Thymus (tissue), 11 donors: ENCODE data around the gene ACTN4. TPM values are rescaled to one million over a fixed set of nuclear protein-coding genes. Genes with fewer than 3 reads are reported as not detected.
A peak's percentile ranks its signal among the peaks of the same experiment; 100 is the strongest.

Source experiments
- DNase-seq, 9 donors: peaks; one replicate each; pipeline ENCODE4 v3.0.0-alpha.2; 2013; ENCODE audit warnings: low spot score in 9 of 9, low read depth in 6 of 9, missing footprints in 1 of 9
- H3K27ac ChIP-seq, 2 donors: one replicate each; pipeline ENCODE4 v1.5.1; 2013; ENCODE audit warnings: control low read depth in 1 of 2, low read depth in 1 of 2, low read length in 1 of 2, mild to moderate bottlenecking in 1 of 2, moderate library complexity in 1 of 2
- H3K27me3 ChIP-seq, 2 donors: one replicate each; pipeline ENCODE4 v1.5.1; 2013; ENCODE audit warnings: low read length in 1 of 2; ENCODE audit not compliant: control insufficient read depth in 2 of 2, insufficient read depth in 1 of 2
- H3K36me3 ChIP-seq, 2 donors: one replicate each; pipeline ENCODE4 v1.5.1; 2013; ENCODE audit warnings: low read length in 1 of 2, mild to moderate bottlenecking in 1 of 2, moderate library complexity in 1 of 2; ENCODE audit not compliant: control insufficient read depth in 2 of 2, insufficient read depth in 2 of 2
- H3K4me1 ChIP-seq, 2 donors: one replicate each; pipeline ENCODE4 v1.5.1; 2013; ENCODE audit warnings: low read length in 2 of 2; ENCODE audit not compliant: control insufficient read depth in 2 of 2, insufficient read depth in 2 of 2
- H3K4me3 ChIP-seq, 2 donors: one replicate each; pipeline ENCODE4 v1.5.1; 2013; ENCODE audit warnings: low read length in 2 of 2, control low read depth in 1 of 2, mild to moderate bottlenecking in 1 of 2
- H3K9me3 ChIP-seq, 2 donors: one replicate each; pipeline ENCODE4 v1.5.1; 2013; ENCODE audit warnings: low read length in 1 of 2, mild to moderate bottlenecking in 1 of 2; ENCODE audit not compliant: control insufficient read depth in 2 of 2, insufficient read depth in 1 of 2
- WGBS: extraction: QIAGEN DNeasy Blood & Tissue Kit; methylation state at CpG from one replicate; pipeline ENCODE4 v1.1.7; 2013; 5-methylcytosine and 5-hydroxymethylcytosine counted together
- polyA plus RNA-seq: library from polyadenylated mRNA; stranded (reverse); fragments of 200-250 nt; gene quantifications from one replicate; pipeline ENCODE4 v1.2.3, GENCODE V29; 2013
- total RNA-seq: library from RNA; stranded (reverse); fragments of 120-200 nt; gene quantifications from one replicate; pipeline ENCODE4 v1.2.4, GENCODE V29; 2013
- donor health status: healthy.

Gene ACTN4
- total and polyA plus RNA-seq, 2 donors = 23.8 to 124 TPM

- no peak for DNase-seq
- Histone ChIP-seq H3K27me3 (no peaks in the 10 kb centered on the region), H3K27ac (no peak overlapping the region), H3K4me3 (no peak overlapping the region), H3K4me1 (peaks cover 2 to 12% of the 10 kb centered on the region in 2 donors), H3K36me3 (peaks cover 46 to 52% of the 10 kb centered on the region in 2 donors), H3K9me3 (no peaks in the 10 kb centered on the region)
- WGBS = 97% methylated on average over 16 of the region's 16 CpGs
Observed at GRCh38 chr19:38632476-38633213, 14.8 kb upstream of the ACTN4 start.

- DNase-seq = peak in 6 of 9 donors; percentile 29 to 75 (median 55)
- Histone ChIP-seq H3K36me3 (peaks cover 28 to 31% of the 10 kb centered on the region in 2 donors), H3K4me3 (no peak overlapping the region), H3K9me3 (no peaks in the 10 kb centered on the region), H3K27ac (no peak overlapping the region), H3K4me1 (peaks cover 2 to 12% of the 10 kb centered on the region in 2 donors), H3K27me3 (no peaks in the 10 kb centered on the region)
- 76% methylated on average over 17 of the region's 17 CpGs for WGBS
Observed at GRCh38 chr19:38634757-38635482, 12.5 kb upstream of the ACTN4 start.

- Histone ChIP-seq H3K4me1 (peaks cover 2 to 12% of the 10 kb centered on the region in 2 donors), H3K4me3 (no peak overlapping the region), H3K9me3 (no peaks in the 10 kb centered on the region), H3K27ac (no peak overlapping the region), H3K27me3 (no peaks in the 10 kb centered on the region), H3K36me3 (peaks cover 25 to 28% of the 10 kb centered on the region in 2 donors)
- DNase-seq = no peak
- WGBS = 95% methylated on average over 17 of the region's 17 CpGs
Observed at GRCh38 chr19:38635483-38636399, 11.7 kb upstream of the ACTN4 start.

GRCh38 chr19:38638461-38638860, 9.0 kb upstream of the ACTN4 start:
- H3K27ac ChIP-seq = no peak overlapping the region
- no peak overlapping the region for H3K4me3 ChIP-seq
- H3K4me1 ChIP-seq = peaks cover 2 to 12% of the 10 kb centered on the region in 2 donors
- no peaks in the 10 kb centered on the region for H3K27me3 ChIP-seq
- H3K36me3 ChIP-seq = peaks cover 11 to 17% of the 10 kb centered on the region in 2 donors
- no peaks in the 10 kb centered on the region for H3K9me3 ChIP-seq
- 98% methylated on average over 3 of the region's 3 CpGs for whole genome bisulfite sequencing
- no peak for DNase-seq

GRCh38 chr19:38639679-38640078, 7.8 kb upstream of the ACTN4 start:
- WGBS = 98% methylated on average over 2 of the region's 2 CpGs
- Histone ChIP-seq H3K27me3 (no peaks in the 10 kb centered on the region), H3K27ac (no peak overlapping the region), H3K4me1 (peaks cover 2 to 10% of the 10 kb centered on the region in 2 donors), H3K36me3 (peaks cover 11 to 17% of the 10 kb centered on the region in 2 donors), H3K9me3 (no peaks in the 10 kb centered on the region), H3K4me3 (no peak overlapping the region)
- no peak for DNase-seq

GRCh38 chr19:38640368-38640767, 7.1 kb upstream of the ACTN4 start:
- no peaks in the 10 kb centered on the region for H3K9me3 ChIP-seq
- H3K4me1 ChIP-seq = peaks cover 2 to 8% of the 10 kb centered on the region in 2 donors
- 95% methylated on average over 4 of the region's 4 CpGs for WGBS
- H3K4me3 ChIP-seq = no peak overlapping the region
- H3K36me3 ChIP-seq = peaks cover 7 to 10% of the 10 kb centered on the region in 2 donors
- no peak for DNase-seq
- H3K27me3 ChIP-seq = no peaks in the 10 kb centered on the region
- no peak overlapping the region for H3K27ac ChIP-seq

- WGBS = 94% methylated on average over 9 of the region's 9 CpGs
- Histone ChIP-seq H3K9me3 (no peaks in the 10 kb centered on the region), H3K4me1 (peaks cover 0 to 4% of the 10 kb centered on the region in 2 donors), H3K27me3 (no peaks in the 10 kb centered on the region), H3K4me3 (no peak overlapping the region), H3K27ac (no peak overlapping the region), H3K36me3 (no peaks in the 10 kb centered on the region)
- no peak for DNase-seq
Observed at GRCh38 chr19:38642176-38642575, 5.3 kb upstream of the ACTN4 start.

GRCh38 chr19:38644719-38645118, 2.7 kb upstream of the ACTN4 start:
- 97% methylated on average over 8 of the region's 8 CpGs for WGBS
- no peaks in the 10 kb centered on the region for H3K36me3 ChIP-seq
- no peak overlapping the region for H3K27ac ChIP-seq
- H3K27me3 ChIP-seq = peaks cover 11 to 21% of the 10 kb centered on the region in 2 donors
- H3K9me3 ChIP-seq = no peaks in the 10 kb centered on the region
- no peak overlapping the region for H3K4me3 ChIP-seq
- H3K4me1 ChIP-seq = peaks cover 9 to 23% of the 10 kb centered on the region in 2 donors
- no peak for DNase-seq
